Lower leg skin (tissue), 4 donors: Measurements from ENCODE around the gene ELOVL5. TPM values are rescaled to one million over a fixed set of nuclear protein-coding genes. Genes with fewer than 3 reads are reported as not detected.
A peak's percentile ranks its signal among the peaks of the same experiment; 100 is the strongest.

ENCODE experiments used
- DNase-seq, 2 donors: peaks; one replicate each; pipeline ENCODE4 v3.0.0-alpha.2; 2019; ENCODE audit warnings: low spot score in 2 of 2
- H3K4me3 ChIP-seq: fragments of 200-600 bp; sonication (generic); 2 replicates; pipeline ENCODE4 v1.5.1; 2017; ENCODE audit warnings: mild to moderate bottlenecking, low read depth; ENCODE audit not compliant: poor library complexity, severe bottlenecking
- CTCF ChIP-seq, 3 donors: fragments of 450-650 bp; IDR thresholded peaks; one replicate each; pipeline ENCODE4 v1.5.1; 2016; ENCODE audit warnings: antibody characterized with exemption in 3 of 3, mild to moderate bottlenecking in 3 of 3, moderate library complexity in 2 of 3
- POLR2A ChIP-seq, 2 donors: fragments of 450-650 bp; IDR thresholded peaks; one replicate each; pipeline ENCODE4 v1.6.1; 2016 to 2017; ENCODE audit warnings: antibody characterized with exemption in 2 of 2, mild to moderate bottlenecking in 1 of 2, moderate library complexity in 1 of 2
- WGBS, 2 donors: methylation state at CpG; one replicate each; pipeline ENCODE4 v1.1.5; 2018; 5-methylcytosine and 5-hydroxymethylcytosine counted together
- intact Hi-C: fragments of 100-400 bp; cut with DNase I; formaldehyde crosslinking; loops from one replicate; pipeline ENCODE4 v1.15.0; 2023; ENCODE audit warnings: low total_unique reads
- total RNA-seq, 4 donors: library from RNA; depleted of rRNA; stranded (reverse); fragments of >200 nt; gene quantifications; one replicate each; pipeline ENCODE4 v1.1.0, GENCODE V29; 2016

The ELOVL5 gene
- total RNA-seq, 4 donors from 2014 or later, result 20.7 to 45.0 (median 38.8) TPM

DNA sequence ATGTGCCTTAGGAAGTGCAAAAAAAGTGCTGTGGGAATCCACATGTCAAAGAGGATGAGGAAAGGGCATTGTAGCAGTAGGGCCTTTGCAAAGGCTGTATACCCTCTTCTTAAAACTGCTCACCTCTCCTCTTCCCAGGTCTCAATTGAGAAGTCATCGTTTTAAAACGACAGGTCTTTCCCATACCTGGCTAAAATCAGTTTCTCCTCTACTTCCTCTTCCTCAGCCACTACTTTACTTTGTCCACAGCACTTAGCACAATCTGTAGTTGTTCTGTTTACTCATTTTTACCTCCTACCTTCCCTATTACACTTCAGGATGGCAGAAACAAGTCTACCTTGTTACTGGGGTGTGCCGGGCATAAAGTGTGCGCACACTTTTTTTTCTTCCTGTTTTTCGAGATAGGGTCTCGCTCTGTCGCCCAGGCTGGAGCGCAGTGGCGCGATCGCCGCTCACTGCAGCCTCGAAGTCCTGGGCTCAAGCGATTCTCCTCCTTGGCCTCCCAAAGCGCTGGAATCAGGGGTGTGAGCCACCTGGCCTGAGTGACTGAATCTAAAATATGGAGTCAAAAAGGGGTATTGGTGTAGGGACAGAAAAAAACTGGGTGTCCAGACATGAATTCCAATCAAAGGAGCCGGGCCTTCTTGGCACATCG is 9.8 kb upstream of the ELOVL5 start:
- intact Hi-C loops, result no loop called here
- peak overlapping the region; percentile 39 for H3K4me3 ChIP-seq
- 33 to 48% methylated on average over 17 of the region's 17 CpGs for WGBS, 2 donors
- TF ChIP-seq POLR2A (IDR thresholded peaks at IDR 0.05), result no peak
- no peak for TF ChIP-seq CTCF (IDR thresholded peaks at IDR 0.05)
- DNase-seq, result no peak

- 86 to 91% methylated on average over 7 of the region's 7 CpGs for WGBS, 2 donors
- TF ChIP-seq CTCF (IDR thresholded peaks at IDR 0.05) (no peak), POLR2A (IDR thresholded peaks at IDR 0.05) (no peak)
- no peak overlapping the region for H3K4me3 ChIP-seq
- intact Hi-C loops, result no loop called here
- DNase-seq, result no peak
These were observed 9.0 kb upstream of the ELOVL5 start for GRCh38 chr6:53357576-53358360.

DNA sequence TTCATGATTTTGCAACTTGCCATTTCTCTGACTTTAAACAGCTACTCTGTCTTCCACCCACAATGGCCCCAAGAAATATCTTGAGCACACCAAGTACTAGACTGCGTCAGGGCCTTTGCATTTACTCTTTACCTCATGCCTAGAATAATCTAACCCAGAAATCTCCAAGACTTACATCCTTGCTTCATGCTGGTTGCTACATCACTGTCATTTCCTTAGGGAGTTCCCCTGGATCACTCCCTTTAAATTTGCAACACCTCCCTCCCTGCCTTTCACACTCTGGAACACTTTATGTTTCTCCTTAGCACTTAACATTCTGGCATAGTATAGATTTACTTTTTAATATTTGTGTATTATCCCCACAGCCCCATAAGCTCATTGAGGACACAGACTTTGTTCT is 4.9 kb upstream of the ELOVL5 start:
- no peak for DNase-seq
- TF ChIP-seq POLR2A (IDR thresholded peaks at IDR 0.05) (no peak), CTCF (IDR thresholded peaks at IDR 0.05) (no peak)
- 83 to 91% methylated on average over 1 of the region's 1 CpG for WGBS, 2 donors
- intact Hi-C loops, result no loop called here
- H3K4me3 ChIP-seq, result no peak overlapping the region

- 78% methylated on average over 3 of the region's 3 CpGs for WGBS, 2 donors
- intact Hi-C loops, result no loop called here
These were observed 3.6 kb upstream of the ELOVL5 start for GRCh38 chr6:53352360-53352759.

GRCh38 chr6:53349209-53349693 is 501 bp upstream of the ELOVL5 start:
- DNase-seq, result no peak
- no peak for TF ChIP-seq CTCF (IDR thresholded peaks at IDR 0.05)
- TF ChIP-seq POLR2A (IDR thresholded peaks at IDR 0.05), result no peak
- intact Hi-C loops, result no loop called here
- 3 to 4% methylated on average over 15 of the region's 15 CpGs for WGBS, 2 donors
- H3K4me3 ChIP-seq, result peak overlapping the region; percentile 80

More at GRCh38 chr6:53352360-53352759, 3.6 kb upstream of the ELOVL5 start:
- no peak for TF ChIP-seq POLR2A (IDR thresholded peaks at IDR 0.05)
- no peak for TF ChIP-seq CTCF (IDR thresholded peaks at IDR 0.05)
- DNase-seq, result no peak
- H3K4me3 ChIP-seq, result no peak overlapping the region
